K562 (cell line): ENCODE measurements around the gene AGFG2. TPM values are rescaled to one million over a fixed set of nuclear protein-coding genes. Genes with fewer than 3 reads are reported as not detected.

Experiments used
- AFF1 ChIP-seq, 2 experiments: fragments of 450-650 bp; IDR thresholded peaks; 2 replicates each; pipeline ENCODE4 v1.6.1; 2018; ENCODE audit warnings: mild to moderate bottlenecking in 2 of 2, low read depth in 1 of 2; ENCODE audit not compliant: partially characterized antibody in 2 of 2
- ASH1L ChIP-seq: fragments of 450-650 bp; IDR thresholded peaks from 2 replicates; pipeline ENCODE4 v1.6.1; 2018; ENCODE audit warnings: borderline replicate concordance, mild to moderate bottlenecking, low read depth; ENCODE audit not compliant: partially characterized antibody
- BCOR ChIP-seq: fragments of 450-650 bp; IDR thresholded peaks from 2 replicates; pipeline ENCODE4 v1.6.1; 2016
- CEBPB ChIP-seq: fragments of 450-650 bp; IDR thresholded peaks from 2 replicates; pipeline ENCODE4 v1.6.1; 2016; ENCODE audit warnings: missing genetic modification characterization, missing compliant biosample characterization
- CSDE1 ChIP-seq, 2 experiments: fragments of 450-650 bp; IDR thresholded peaks; 2 replicates each; pipeline ENCODE4 v1.6.1; 2016; ENCODE audit warnings: mild to moderate bottlenecking in 1 of 2
- ESRRA ChIP-seq: fragments of 450-650 bp; IDR thresholded peaks from 2 replicates; pipeline ENCODE4 v1.6.1; 2014; ENCODE audit warnings: low read depth, mild to moderate bottlenecking, moderate library complexity, borderline replicate concordance
- HDAC1 ChIP-seq, 2 experiments: fragments of 450-650 bp; IDR thresholded peaks; 2 replicates each; pipeline ENCODE4 v1.6.1; 2016 to 2017; ENCODE audit warnings: inconsistent platforms in 1 of 2, mild to moderate bottlenecking in 1 of 2, moderate library complexity in 1 of 2
- MCM3 ChIP-seq: fragments of 450-650 bp; IDR thresholded peaks from 2 replicates; pipeline ENCODE4 v1.6.1; 2016
- NFE2 ChIP-seq: IDR thresholded peaks from 2 replicates; pipeline ENCODE4 v1.6.1; 2014; ENCODE audit warnings: antibody characterized with exemption, low read depth
- PHF20 ChIP-seq: fragments of 450-650 bp; IDR thresholded peaks from 2 replicates; pipeline ENCODE4 v1.6.1; 2018; ENCODE audit not compliant: partially characterized antibody
- PML ChIP-seq: IDR thresholded peaks from 2 replicates; pipeline ENCODE4 v1.6.1; 2012; ENCODE audit warnings: low read length, inconsistent platforms
- RREB1 ChIP-seq: fragments of 250-450 bp; sonication (Bioruptor Pico); IDR thresholded peaks from 2 replicates; pipeline ENCODE4 v1.4.0; 2020
- ZNF41 ChIP-seq: fragments of 250-450 bp; sonication (Bioruptor Pico); conservative IDR thresholded peaks from 2 replicates; pipeline ENCODE4 v1.4.0; 2020; ENCODE audit warnings: mild to moderate bottlenecking
- polyA plus RNA-seq, 8 experiments: library from polyadenylated mRNA; depleted of rRNA in 4 of 8; stranded (reverse) in 5 of 8; unstranded in 3 of 8; fragments of >200 nt; fragmentation: Nextera tagmentation in 2 of 8; fragmentation: Illumina TruSeq in 1 of 8; extraction: Ambion mirVana in 2 of 8; extraction: Trizol in 1 of 8; gene quantifications; 2 replicates each; pipeline versions ENCODE4 v1.2.1 to v1.2.3, GENCODE V29; 2011 to 2014; ENCODE audit warnings: inconsistent platforms in 1 of 8, missing spikeins in 1 of 8
- total RNA-seq, 7 experiments: library from RNA; depleted of rRNA in 6 of 7; stranded (reverse); fragments of >200 nt in 6 of 7; fragmentation: Illumina TruSeq in 2 of 7; extraction: Trizol in 2 of 7; gene quantifications; 2 replicates each; pipeline versions ENCODE4 v1.2.1 to v1.2.3, GENCODE V29; 2011 to 2021; ENCODE audit warnings: low replicate concordance in 1 of 7
- TF ChIP-seq, protein P1 (sequence below): fragments of 250-450 bp; sonication (Bioruptor Pico); IDR thresholded peaks from 2 replicates; pipeline ENCODE4 v1.8.0; 2022; ENCODE audit warnings: inconsistent platforms, mild to moderate bottlenecking, moderate library complexity, borderline replicate concordance
- TF ChIP-seq, protein P2 (sequence below): fragments of 450-650 bp; formaldehyde crosslinking; IDR thresholded peaks from 2 replicates; pipeline ENCODE4 v1.4.0; 2020; ENCODE audit warnings: mild to moderate bottlenecking, mixed read lengths

AGFG2 gene
- total and polyA plus RNA-seq, 9 of the 15 experiments (the other 6 are each of a cell fraction or from before 2014, with no cell fraction given): 0.31 to 23.1 (median 6.5) TPM

DNA sequence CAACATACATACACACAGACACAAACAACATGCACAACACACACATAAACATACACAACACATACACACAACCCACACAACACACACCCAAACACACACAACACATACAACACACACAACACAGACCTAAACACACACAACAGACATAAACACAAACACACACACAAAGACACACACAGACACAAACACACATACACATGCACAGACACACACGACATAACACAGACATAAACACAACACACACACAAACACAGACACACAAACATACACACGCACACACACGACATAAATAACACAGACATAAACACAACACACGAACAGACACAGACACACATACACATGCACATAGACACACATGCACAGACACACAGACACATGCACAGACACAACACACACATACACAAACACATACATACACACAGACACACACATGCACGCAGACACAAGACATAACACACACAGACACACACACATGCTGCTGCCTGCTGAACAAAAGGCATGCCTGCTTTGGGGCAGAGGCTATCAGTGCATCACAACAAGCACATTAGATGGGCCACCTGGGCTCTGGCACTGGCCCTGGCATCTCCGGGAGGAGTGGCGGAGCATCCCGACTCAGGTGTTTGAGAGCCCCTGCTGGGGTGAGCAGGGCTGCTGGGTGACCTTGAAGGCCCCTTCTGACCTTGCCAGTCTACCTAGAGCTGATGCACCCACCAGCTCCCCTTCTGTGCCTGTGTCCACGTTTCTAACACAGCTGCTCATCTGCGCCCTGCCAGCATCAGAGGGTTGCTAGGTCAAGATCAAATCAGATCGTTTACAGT lies 41.7 kb downstream of the AGFG2 start (continued):
- TF ChIP-seq CSDE1 (IDR thresholded peaks at IDR 0.05) (0 out of 4 replicates have a peak, but pooled peaks of 1 of the 2 experiments have one; percentile 63), BCOR (peak; percentile 69; the same call in 1 of the 2 replicates), ASH1L (peak; percentile 32), CEBPB (tag) (no peak), PHF20 (peak; percentile 79), RREB1 (CRISPR knock-in tag) (no peak), HDAC1 (IDR thresholded peaks at IDR 0.05) (peak in 1 of 2 experiments; percentile 75; a peak in 2 of 4 replicates), MCM3 (no peak), NFE2 (no peak), ESRRA (0 out of 2 replicates have a peak, but pooled peaks have one; percentile 21), ZNF41 (CRISPR knock-in tag) (no peak), PML (0 out of 2 replicates have a peak, but pooled peaks have one; percentile 19), AFF1 (IDR thresholded peaks at IDR 0.05; ENCODE audit: low read depth in 1 of 2, partially characterized antibody in 2 of 2) (no peak)
- TF ChIP-seq, protein P1, sequence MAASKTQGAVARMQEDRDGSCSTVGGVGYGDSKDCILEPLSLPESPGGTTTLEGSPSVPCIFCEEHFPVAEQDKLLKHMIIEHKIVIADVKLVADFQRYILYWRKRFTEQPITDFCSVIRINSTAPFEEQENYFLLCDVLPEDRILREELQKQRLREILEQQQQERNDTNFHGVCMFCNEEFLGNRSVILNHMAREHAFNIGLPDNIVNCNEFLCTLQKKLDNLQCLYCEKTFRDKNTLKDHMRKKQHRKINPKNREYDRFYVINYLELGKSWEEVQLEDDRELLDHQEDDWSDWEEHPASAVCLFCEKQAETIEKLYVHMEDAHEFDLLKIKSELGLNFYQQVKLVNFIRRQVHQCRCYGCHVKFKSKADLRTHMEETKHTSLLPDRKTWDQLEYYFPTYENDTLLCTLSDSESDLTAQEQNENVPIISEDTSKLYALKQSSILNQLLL (CRISPR knock-in tag): no peak
- TF ChIP-seq, protein P2, sequence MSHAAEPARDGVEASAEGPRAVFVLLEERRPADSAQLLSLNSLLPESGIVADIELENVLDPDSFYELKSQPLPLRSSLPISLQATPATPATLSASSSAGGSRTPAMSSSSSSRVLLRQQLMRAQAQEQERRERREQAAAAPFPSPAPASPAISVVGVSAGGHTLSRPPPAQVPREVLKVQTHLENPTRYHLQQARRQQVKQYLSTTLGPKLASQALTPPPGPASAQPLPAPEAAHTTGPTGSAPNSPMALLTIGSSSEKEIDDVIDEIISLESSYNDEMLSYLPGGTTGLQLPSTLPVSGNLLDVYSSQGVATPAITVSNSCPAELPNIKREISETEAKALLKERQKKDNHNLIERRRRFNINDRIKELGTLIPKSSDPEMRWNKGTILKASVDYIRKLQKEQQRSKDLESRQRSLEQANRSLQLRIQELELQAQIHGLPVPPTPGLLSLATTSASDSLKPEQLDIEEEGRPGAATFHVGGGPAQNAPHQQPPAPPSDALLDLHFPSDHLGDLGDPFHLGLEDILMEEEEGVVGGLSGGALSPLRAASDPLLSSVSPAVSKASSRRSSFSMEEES (CRISPR knock-in tag): no peak
